PFSK-1 (cell line): Measurements from ENCODE around the gene TNNT3.

Experiments
- FOXP2 ChIP-seq: optimal IDR thresholded peaks from 2 replicates; pipeline ENCODE3; 2011; ENCODE audit warnings: borderline replicate concordance, control low read depth, inconsistent platforms; ENCODE audit not compliant: insufficient read depth; ENCODE audit errors: extremely low read length, extremely low read depth
- POLR2AphosphoS5 ChIP-seq: IDR thresholded peaks from 2 replicates; pipeline ENCODE4 v1.6.1; 2012; ENCODE audit warnings: low read depth, mild to moderate bottlenecking, control low read depth, low read length, moderate library complexity
- REST ChIP-seq, 2 experiments: IDR thresholded peaks; 2 replicates each; pipeline versions ENCODE4 v1.6.1 to v1.8.0; 2011 to 2012; ENCODE audit warnings: low read depth in 2 of 2, low read length in 2 of 2, control low read depth in 1 of 2, inconsistent platforms in 1 of 2, mild to moderate bottlenecking in 1 of 2, moderate library complexity in 1 of 2; ENCODE audit not compliant: insufficient read depth in 1 of 2
- SIN3A ChIP-seq: IDR thresholded peaks from 2 replicates; pipeline ENCODE4 v1.6.1; 2012; ENCODE audit warnings: mild to moderate bottlenecking, low read length, moderate library complexity, borderline replicate concordance; ENCODE audit not compliant: insufficient read depth
- TAF1 ChIP-seq: IDR thresholded peaks from 2 replicates; pipeline ENCODE4 v1.6.1; 2012; ENCODE audit warnings: low read length, control low read depth, borderline replicate concordance; ENCODE audit not compliant: insufficient read depth

Gene TNNT3

GRCh38 chr11:1899090-1899489 is 20.4 kb upstream of the TNNT3 start:
- TF ChIP-seq TAF1, result no peak

- TF ChIP-seq FOXP2 (no peak), REST (IDR thresholded peaks at IDR 0.05; ENCODE audit: insufficient read depth in 1 of 2, low read depth in 2 of 2, low read length in 2 of 2) (no peak), SIN3A (no peak)
These were observed 19.8 kb upstream of the TNNT3 start for GRCh38 chr11:1899686-1900085.

- no peak for TF ChIP-seq SIN3A
- TF ChIP-seq FOXP2, result no peak
- no peak for TF ChIP-seq REST (IDR thresholded peaks at IDR 0.05; ENCODE audit: insufficient read depth in 1 of 2, low read depth in 2 of 2, low read length in 2 of 2)
- TF ChIP-seq POLR2AphosphoS5, result no peak
- no peak for TF ChIP-seq TAF1
These were observed 13.3 kb upstream of the TNNT3 start for GRCh38 chr11:1906181-1906580.

- no peak for TF ChIP-seq POLR2AphosphoS5
- TF ChIP-seq REST (IDR thresholded peaks at IDR 0.05; ENCODE audit: insufficient read depth in 1 of 2, low read depth in 2 of 2, low read length in 2 of 2), result no peak
- TF ChIP-seq SIN3A, result no peak
- no peak for TF ChIP-seq TAF1
- no peak for TF ChIP-seq FOXP2
These were observed 12.7 kb upstream of the TNNT3 start for GRCh38 chr11:1906611-1907423.

GRCh38 chr11:1908618-1909017 is 10.9 kb upstream of the TNNT3 start:
- TF ChIP-seq TAF1 (no peak), REST (IDR thresholded peaks at IDR 0.05; ENCODE audit: insufficient read depth in 1 of 2, low read depth in 2 of 2, low read length in 2 of 2) (0 out of 4 replicates have a peak, but pooled peaks of 1 of the 2 experiments have one; percentile 24), POLR2AphosphoS5 (peak; percentile 22; the same call in 1 of the 2 replicates)
